ENCODE measurements around the gene ROR1. TPM values are rescaled to one million over a fixed set of nuclear protein-coding genes. Genes with fewer than 3 reads are reported as not detected.

Gene ROR1
- total and polyA plus RNA-seq, 2 of the 13 experiments (the other 11 are each of a cell fraction or from before 2014, with no cell fraction given) = 0.58 to 2.3 TPM

- intact Hi-C loops (cut with micrococcal nuclease; ENCODE audit: unreplicated experiment) = no loop called here
- H3K79me2 ChIP-seq (ENCODE audit: insufficient read depth, low read length) = no peaks in the 10 kb centered on the region
- no peaks in the 10 kb centered on the region for H4K20me1 ChIP-seq (ENCODE audit: insufficient read depth, low read length)
- H3K36me3 ChIP-seq (replicated peaks in 1 of 2; ENCODE audit: control insufficient read depth in 1 of 2, insufficient read depth in 2 of 2, low read length in 2 of 2) = no peaks in the 10 kb centered on the region
- no peak overlapping the region for H3K9ac ChIP-seq (ENCODE audit: insufficient read depth, low read depth, low read length)
- H3K27ac ChIP-seq (ENCODE audit: extremely low read length, insufficient read depth, low read length) = no peak overlapping the region
- 17% methylated on average over 4 of the region's 4 CpGs for WGBS (ENCODE audit: low lambda C conversion rate)
- H3K4me2 ChIP-seq (ENCODE audit: low read depth, low read length) = no peak overlapping the region
- ATAC-seq (no peak), FAIRE-seq (no peak), DNase-seq (ENCODE audit: low spot score) (no peak)
- in situ Hi-C loops (cut with HindIII; ENCODE audit: extremely low pct_ligation_motif_present, low pct_unique_long_range_greater_than_20kb) = no loop called here
- no peak for TF ChIP-seq ZNF275 (CRISPR knock-in tag; IDR thresholded peaks at IDR 0.05; ENCODE audit: borderline replicate concordance)
- TF ChIP-seq ZKSCAN5 (CRISPR knock-in tag; IDR thresholded peaks at IDR 0.05) = no peak
- no peak for TF ChIP-seq IRF2 (CRISPR knock-in tag; IDR thresholded peaks at IDR 0.05)
- TF ChIP-seq ZNF691 (CRISPR knock-in tag; IDR thresholded peaks at IDR 0.05; ENCODE audit: borderline replicate concordance, low read depth) = no peak
- TF ChIP-seq LCORL (IDR thresholded peaks at IDR 0.05) = no peak
- no peak for TF ChIP-seq LCORL (CRISPR knock-in tag; IDR thresholded peaks at IDR 0.05)
- TF ChIP-seq ZNF567 (CRISPR knock-in tag; IDR thresholded peaks at IDR 0.05; ENCODE audit: borderline replicate concordance) = no peak
- no peak for TF ChIP-seq JUND (CRISPR knock-in tag; IDR thresholded peaks at IDR 0.05)
- no peak for TF ChIP-seq ZNF441 (CRISPR knock-in tag; IDR thresholded peaks at IDR 0.05; ENCODE audit: borderline replicate concordance)
- no peak for TF ChIP-seq IKZF5 (CRISPR knock-in tag; IDR thresholded peaks at IDR 0.05)
- no peak for TF ChIP-seq ZNF430 (CRISPR knock-in tag; IDR thresholded peaks at IDR 0.05)
- no peak for TF ChIP-seq CCDC6 (CRISPR knock-in tag; IDR thresholded peaks at IDR 0.05)
- TF ChIP-seq REPIN1 (CRISPR knock-in tag; IDR thresholded peaks at IDR 0.05; ENCODE audit: borderline replicate concordance, low read depth) = no peak
- TF ChIP-seq DNMT1 (CRISPR knock-in tag; IDR thresholded peaks at IDR 0.05) = no peak
- no peak for TF ChIP-seq NR1H2 (CRISPR knock-in tag; IDR thresholded peaks at IDR 0.05; ENCODE audit: borderline replicate concordance, low read depth)
- no peak for TF ChIP-seq ZNF382 (CRISPR knock-in tag; IDR thresholded peaks at IDR 0.05; ENCODE audit: borderline replicate concordance)
- H2AFZ ChIP-seq (ENCODE audit: low read length) = no peak overlapping the region
- H3K27me3 ChIP-seq (ENCODE audit: control insufficient read depth in 1 of 2, insufficient read depth in 2 of 2, low read length in 2 of 2) = no peaks in the 10 kb centered on the region; a peak in 2 of 5 replicates
- no peak overlapping the region for H3K4me3 ChIP-seq (replicated peaks in 1 of 3; ENCODE audit: insufficient read depth in 1 of 3, low read depth in 2 of 3, low read length in 3 of 3)
- POLR2A ChIA-PET = no interaction called here
- peaks cover 9% of the 10 kb centered on the region; the same call in 1 of the 2 replicates for H3K4me1 ChIP-seq (ENCODE audit: insufficient read depth, low read length)
- H3K9me3 ChIP-seq (ENCODE audit: low read length) = no peaks in the 10 kb centered on the region
- BruUV-seq (replicated peaks) = no TSS peak
- CTCF ChIA-PET (ENCODE audit: low intra/inter-chr PET ratio, low total read pairs) = no interaction called here
Observed at GRCh38 chr1:63748046-63748580, 25.7 kb upstream of the ROR1 start.

Data from HepG2 (cell line).